Hippocampal formation (tissue), 2 donors: ENCODE measurements around the gene CD4.

Experiments
- DNase-seq, 2 donors: peaks; one replicate each; lab custom pipeline; 2025; lab: John Stamatoyannopoulos, UW

Gene CD4

GRCh38 chr12:6778217-6778573, 11.1 kb upstream of the CD4 start:
- DNase-seq, result no peak

GRCh38 chr12:6778574-6779550, 10.5 kb upstream of the CD4 start:
- peak; percentile 86 to 89 for DNase-seq

- no peak for DNase-seq
These were observed 9.5 kb upstream of the CD4 start for GRCh38 chr12:6779708-6780432.

- DNase-seq, result no peak
These were observed 8.8 kb upstream of the CD4 start for GRCh38 chr12:6780573-6780972.

- DNase-seq, result no peak
These were observed 7.2 kb upstream of the CD4 start for GRCh38 chr12:6782119-6782518.

- DNase-seq, result no peak
These were observed 6.3 kb upstream of the CD4 start for GRCh38 chr12:6782850-6783566.

GRCh38 chr12:6783828-6784227, 5.5 kb upstream of the CD4 start:
- DNase-seq, result no peak

GRCh38 chr12:6784296-6784695, 5.0 kb upstream of the CD4 start:
- DNase-seq, result no peak

- no peak for DNase-seq
These were observed 4.6 kb upstream of the CD4 start for GRCh38 chr12:6784761-6785160.

- DNase-seq, result no peak
These were observed 2.8 kb upstream of the CD4 start for GRCh38 chr12:6786416-6787094.

- DNase-seq, result no peak
These were observed 2.0 kb upstream of the CD4 start for GRCh38 chr12:6787309-6787708.

GRCh38 chr12:6790496-6791150, 1.3 kb downstream of the CD4 start:
- no peak for DNase-seq

GRCh38 chr12:6791931-6792520, 2.7 kb downstream of the CD4 start:
- DNase-seq, result no peak

GRCh38 chr12:6792522-6793201, 3.3 kb downstream of the CD4 start:
- DNase-seq, result peak; percentile 14 to 36

- no peak for DNase-seq
These were observed 5.8 kb downstream of the CD4 start for GRCh38 chr12:6795088-6795487.

- DNase-seq, result no peak
These were observed 7.2 kb downstream of the CD4 start for GRCh38 chr12:6796576-6796975.

- no peak for DNase-seq
These were observed 9.8 kb downstream of the CD4 start for GRCh38 chr12:6799147-6799546.

GRCh38 chr12:6807170-6807569, 17.8 kb downstream of the CD4 start:
- no peak for DNase-seq

GRCh38 chr12:6809056-6809455, 19.7 kb downstream of the CD4 start:
- no peak for DNase-seq

GRCh38 chr12:6810758-6811157, 21.4 kb downstream of the CD4 start:
- DNase-seq, result no peak
